ENCODE results near the gene RPL19.

- no peak for TF ChIP-seq CTCF (IDR thresholded peaks at IDR 0.05; ENCODE audit: poor library complexity)
- TF ChIP-seq EZH2phosphoT487 (IDR thresholded peaks at IDR 0.05; ENCODE audit: low read depth, severe bottlenecking, unreplicated experiment) = no peak
These were observed 36.4 kb downstream of the RPL19 start for GRCh38 chr17:39236450-39236927.
